ENCODE measurements around the gene PMS2. TPM values are rescaled to one million over a fixed set of nuclear protein-coding genes. Genes with fewer than 3 reads are reported as not detected.
A peak's percentile ranks its signal among the peaks of the same experiment; 100 is the strongest.
"Not testable (repeated sequence)": the region's sequence is repeated elsewhere in the genome, so short reads cannot be mapped to it uniquely, and the experiment has no call there.

PMS2 gene
- total RNA-seq, 1 donor from 2014 or later = 17.0 TPM

DNA sequence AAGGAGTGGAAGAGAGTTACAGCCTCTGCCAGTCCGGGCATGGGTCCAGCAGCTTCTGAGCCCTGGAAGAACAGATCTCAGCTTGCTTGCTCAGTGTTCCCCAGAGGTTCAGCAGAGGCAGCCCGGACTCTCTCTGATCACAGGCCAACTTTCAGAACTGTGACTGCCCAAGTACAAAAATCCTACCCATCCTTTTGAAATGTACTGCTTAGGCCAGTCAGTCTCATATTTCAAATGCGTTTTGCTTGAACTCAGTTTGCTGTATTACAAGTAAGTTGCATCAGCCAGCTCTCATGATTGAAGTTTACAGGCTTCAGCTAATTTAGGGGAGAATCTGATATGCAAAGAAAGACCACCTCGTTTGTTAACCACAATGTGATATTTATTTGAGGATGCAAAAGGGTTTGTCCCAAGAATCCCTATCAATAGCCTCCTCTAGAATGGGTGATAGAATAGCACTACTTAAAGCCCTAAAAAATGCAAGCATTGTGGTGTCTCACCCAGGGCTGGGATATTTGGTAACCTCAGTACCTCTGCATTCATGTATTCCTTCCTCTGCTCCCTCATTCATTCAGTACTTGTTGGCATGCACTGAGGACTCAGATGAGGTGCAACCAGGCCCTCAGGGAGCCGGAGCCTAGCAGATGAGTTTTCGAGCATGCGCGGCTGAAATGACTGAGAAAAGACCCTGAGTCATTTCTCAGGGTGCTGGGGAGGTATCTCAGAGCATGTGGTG, 7.2 kb upstream of the PMS2 start:
- peak overlapping the region; percentile 36 for H3K4me3 Mint-ChIP-seq (ENCODE audit: unreplicated experiment)
- H3K36me3 Mint-ChIP-seq (ENCODE audit: low read depth) = peaks cover 33% of the 10 kb centered on the region
- DNase-seq (ENCODE audit: low spot score) = no peak
- no peaks in the 10 kb centered on the region for H3K27me3 Mint-ChIP-seq (ENCODE audit: low read depth)
- H3K9me3 Mint-ChIP-seq (ENCODE audit: low read depth) = no peaks in the 10 kb centered on the region
- peak overlapping the region; percentile 99 for H3K27ac Mint-ChIP-seq (ENCODE audit: unreplicated experiment)
- peaks cover 49% of the 10 kb centered on the region for H3K4me1 Mint-ChIP-seq (ENCODE audit: low read depth)
- TF ChIP-seq, protein P1, sequence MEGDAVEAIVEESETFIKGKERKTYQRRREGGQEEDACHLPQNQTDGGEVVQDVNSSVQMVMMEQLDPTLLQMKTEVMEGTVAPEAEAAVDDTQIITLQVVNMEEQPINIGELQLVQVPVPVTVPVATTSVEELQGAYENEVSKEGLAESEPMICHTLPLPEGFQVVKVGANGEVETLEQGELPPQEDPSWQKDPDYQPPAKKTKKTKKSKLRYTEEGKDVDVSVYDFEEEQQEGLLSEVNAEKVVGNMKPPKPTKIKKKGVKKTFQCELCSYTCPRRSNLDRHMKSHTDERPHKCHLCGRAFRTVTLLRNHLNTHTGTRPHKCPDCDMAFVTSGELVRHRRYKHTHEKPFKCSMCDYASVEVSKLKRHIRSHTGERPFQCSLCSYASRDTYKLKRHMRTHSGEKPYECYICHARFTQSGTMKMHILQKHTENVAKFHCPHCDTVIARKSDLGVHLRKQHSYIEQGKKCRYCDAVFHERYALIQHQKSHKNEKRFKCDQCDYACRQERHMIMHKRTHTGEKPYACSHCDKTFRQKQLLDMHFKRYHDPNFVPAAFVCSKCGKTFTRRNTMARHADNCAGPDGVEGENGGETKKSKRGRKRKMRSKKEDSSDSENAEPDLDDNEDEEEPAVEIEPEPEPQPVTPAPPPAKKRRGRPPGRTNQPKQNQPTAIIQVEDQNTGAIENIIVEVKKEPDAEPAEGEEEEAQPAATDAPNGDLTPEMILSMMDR (IDR thresholded peaks at IDR 0.05) = no peak

DNA sequence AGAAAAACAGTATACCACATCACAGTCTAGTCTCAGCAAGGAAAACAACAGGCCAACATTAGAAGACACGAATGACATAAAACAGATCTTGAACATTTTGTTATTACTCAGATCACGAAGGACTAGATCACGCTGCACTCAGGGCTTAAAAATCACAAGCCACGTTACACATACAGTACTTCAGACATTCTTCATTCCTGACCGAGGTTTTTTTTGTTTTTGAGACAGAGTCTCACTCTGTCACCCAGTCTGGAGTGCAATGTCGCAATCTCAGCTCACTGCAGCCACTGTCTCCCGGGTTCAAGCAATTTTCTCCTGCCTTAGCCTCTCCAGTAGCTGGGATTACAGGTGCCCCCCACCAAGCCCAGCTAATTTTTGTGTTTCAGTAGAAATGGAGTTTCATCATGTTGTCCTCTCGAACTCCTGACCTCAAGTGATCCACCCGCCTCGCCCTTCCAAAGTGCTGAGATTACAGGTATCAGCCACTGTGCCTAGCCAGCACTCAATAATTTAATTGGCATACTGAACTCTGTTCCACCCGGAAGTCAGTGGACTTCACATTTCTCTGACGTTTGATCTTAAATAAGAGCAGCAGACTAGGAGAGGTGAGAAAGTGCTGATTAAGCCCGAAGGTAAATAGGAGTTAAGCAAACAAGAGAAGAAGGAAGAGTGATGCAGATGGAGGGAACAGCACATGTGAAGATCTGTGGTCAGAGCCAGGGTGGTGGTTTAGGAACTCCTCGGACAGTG, 3.7 kb upstream of the PMS2 start:
- TF ChIP-seq, protein P1 (IDR thresholded peaks at IDR 0.05) = no peak
- Mint-ChIP-seq H3K9me3 (ENCODE audit: low read depth) (no peaks in the 10 kb centered on the region), H3K27ac (ENCODE audit: unreplicated experiment) (peak overlapping the region; percentile 98), H3K27me3 (ENCODE audit: low read depth) (no peaks in the 10 kb centered on the region), H3K36me3 (ENCODE audit: low read depth) (peaks cover 12% of the 10 kb centered on the region), H3K4me3 (ENCODE audit: unreplicated experiment) (no peak overlapping the region), H3K4me1 (ENCODE audit: low read depth) (peaks cover 66% of the 10 kb centered on the region)
- no peak for DNase-seq (ENCODE audit: low spot score)

DNA sequence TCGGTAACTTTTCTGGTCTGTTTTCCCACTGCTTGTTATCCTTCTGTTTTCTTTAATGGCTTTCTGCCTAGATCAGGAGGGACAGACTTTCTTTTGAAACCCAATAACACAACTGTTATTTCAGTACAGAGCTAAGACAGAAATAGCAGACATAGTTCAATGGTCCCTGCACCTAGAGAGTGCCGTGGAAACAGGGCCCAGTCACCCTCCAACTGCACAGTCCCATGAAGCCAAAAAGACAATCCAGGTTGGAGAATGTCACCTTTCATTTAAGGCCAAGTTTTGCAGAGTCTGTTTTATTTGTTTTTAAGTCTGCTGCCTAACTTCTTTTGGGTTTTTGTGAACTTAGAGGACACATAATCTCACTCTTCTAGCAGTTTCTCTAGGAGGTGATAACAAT, 2.7 kb upstream of the PMS2 start:
- no peaks in the 10 kb centered on the region for H3K9me3 Mint-ChIP-seq (ENCODE audit: low read depth)
- DNase-seq (ENCODE audit: low spot score) = no peak
- peaks cover 63% of the 10 kb centered on the region for H3K4me1 Mint-ChIP-seq (ENCODE audit: low read depth)
- no peak overlapping the region for H3K4me3 Mint-ChIP-seq (ENCODE audit: unreplicated experiment)
- no peaks in the 10 kb centered on the region for H3K27me3 Mint-ChIP-seq (ENCODE audit: low read depth)
- TF ChIP-seq, protein P1 (IDR thresholded peaks at IDR 0.05) = no peak
- H3K27ac Mint-ChIP-seq (ENCODE audit: unreplicated experiment) = peak overlapping the region; percentile 98
- H3K36me3 Mint-ChIP-seq (ENCODE audit: low read depth) = peaks cover 8% of the 10 kb centered on the region

DNA sequence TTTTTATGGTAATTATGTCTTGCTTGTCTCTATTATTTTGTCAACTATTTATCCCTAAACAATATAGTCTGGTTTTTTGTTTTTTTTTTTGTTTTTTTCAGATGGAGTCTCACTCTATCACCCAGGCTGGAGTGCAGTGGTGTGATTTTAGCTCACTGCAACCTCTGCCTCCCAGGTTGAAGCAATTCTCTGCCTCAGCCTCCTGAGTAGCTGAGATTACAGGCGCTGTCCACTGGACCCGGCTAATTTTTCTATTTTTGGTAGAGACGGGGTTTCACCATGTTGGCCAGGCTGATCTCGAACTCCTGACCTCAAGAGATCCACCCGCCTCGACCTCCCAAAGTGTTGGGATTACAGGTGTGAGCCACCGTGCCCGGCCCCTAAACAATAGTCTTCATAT, 1.5 kb upstream of the PMS2 start:
- peaks cover 52% of the 10 kb centered on the region for H3K4me1 Mint-ChIP-seq (ENCODE audit: low read depth)
- H3K9me3 Mint-ChIP-seq (ENCODE audit: low read depth); H3K36me3 Mint-ChIP-seq (ENCODE audit: low read depth); H3K27me3 Mint-ChIP-seq (ENCODE audit: low read depth); DNase-seq (ENCODE audit: low spot score): not testable (repeated sequence)
- H3K27ac Mint-ChIP-seq (ENCODE audit: unreplicated experiment) = peak overlapping the region; percentile 98
- H3K4me3 Mint-ChIP-seq (ENCODE audit: unreplicated experiment) = peak overlapping the region; percentile 84

DNA sequence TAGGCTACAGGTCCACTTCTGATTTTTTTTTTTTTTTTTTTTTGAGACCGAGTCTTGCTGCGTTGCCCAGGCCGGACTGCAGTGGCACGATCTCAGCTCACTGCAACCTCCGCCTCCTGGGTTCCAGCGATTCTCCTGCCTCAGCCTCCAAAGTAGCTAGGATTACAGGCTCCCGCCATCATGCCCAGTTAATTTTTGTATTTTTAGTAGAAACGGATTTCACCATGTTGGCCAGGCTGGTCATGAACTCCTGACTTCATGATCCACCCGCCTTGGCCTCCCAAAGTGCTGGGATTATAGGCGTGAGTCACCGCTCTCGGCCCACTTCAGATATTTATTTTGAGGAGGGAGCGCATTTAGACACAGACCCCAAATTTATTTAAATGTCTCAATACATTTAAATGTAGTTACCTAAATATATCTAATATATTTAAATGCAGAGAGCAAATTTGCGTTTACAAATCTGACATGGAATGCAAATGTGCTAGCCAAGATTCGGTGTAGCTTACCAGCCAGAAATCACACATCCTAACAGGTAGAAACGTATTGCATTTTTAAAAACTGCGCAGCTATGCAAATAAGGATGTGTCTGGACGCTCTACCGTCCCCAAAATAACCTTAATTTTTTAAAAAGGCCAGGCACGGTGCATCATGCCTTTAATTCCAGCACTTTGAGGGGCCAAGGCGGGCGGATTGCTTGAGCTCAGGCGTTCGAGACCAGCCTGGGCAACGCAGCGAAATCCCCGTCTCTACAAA, 836 bp downstream of the PMS2 start:
- not testable (repeated sequence) for H3K27me3 Mint-ChIP-seq (ENCODE audit: low read depth); H3K9me3 Mint-ChIP-seq (ENCODE audit: low read depth); H3K27ac Mint-ChIP-seq (ENCODE audit: unreplicated experiment); H3K36me3 Mint-ChIP-seq (ENCODE audit: low read depth); DNase-seq (ENCODE audit: low spot score)
- Mint-ChIP-seq H3K4me1 (ENCODE audit: low read depth) (peaks cover 39% of the 10 kb centered on the region), H3K4me3 (ENCODE audit: unreplicated experiment) (peak overlapping the region; percentile 84)

DNA sequence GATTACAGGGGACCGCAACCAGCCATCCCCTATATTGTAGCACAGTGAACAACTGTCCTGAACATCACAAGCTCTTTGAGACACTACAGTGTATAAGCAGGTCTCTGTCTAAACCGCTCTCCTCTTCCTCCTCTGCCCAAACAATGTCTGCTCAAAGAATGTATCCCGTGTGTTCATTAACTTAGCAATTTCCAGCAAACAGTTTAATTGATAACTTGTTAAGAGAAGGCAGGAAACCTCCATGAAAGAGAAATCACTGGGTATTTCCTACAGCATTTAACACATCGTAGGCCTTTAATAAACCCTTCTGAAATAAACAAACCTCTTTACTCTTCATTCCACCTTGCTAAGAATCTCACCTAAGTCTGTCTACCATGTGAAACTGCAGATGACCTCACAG, 1.5 kb downstream of the PMS2 start:
- no peaks in the 10 kb centered on the region for H3K9me3 Mint-ChIP-seq (ENCODE audit: low read depth)

More for the DNA sequence above, 1.5 kb downstream of the PMS2 start:
- H3K4me3 Mint-ChIP-seq (ENCODE audit: unreplicated experiment) = peak overlapping the region; percentile 53
- H3K27me3 Mint-ChIP-seq (ENCODE audit: low read depth) = no peaks in the 10 kb centered on the region
- no peak for DNase-seq (ENCODE audit: low spot score)
- H3K4me1 Mint-ChIP-seq (ENCODE audit: low read depth) = peaks cover 33% of the 10 kb centered on the region
- peaks cover 4% of the 10 kb centered on the region for H3K36me3 Mint-ChIP-seq (ENCODE audit: low read depth)
- TF ChIP-seq, protein P1 (IDR thresholded peaks at IDR 0.05) = no peak
- H3K27ac Mint-ChIP-seq (ENCODE audit: unreplicated experiment) = peak overlapping the region; percentile 5
